Colonic mucosa (tissue), 4 donors: ENCODE results near the gene TEX22. TPM values are rescaled to one million over a fixed set of nuclear protein-coding genes. Genes with fewer than 3 reads are reported as not detected.
A peak's percentile ranks its signal among the peaks of the same experiment; 100 is the strongest.

Experiments used
- DNase-seq: peaks from one replicate; pipeline ENCODE4 v3.0.0-alpha.2; 2020
- H3K27ac ChIP-seq: fragments of 200-600 bp; one replicate; pipeline ENCODE4 v1.8.0; 2021
- H3K27me3 ChIP-seq: fragments of 200-600 bp; one replicate; pipeline ENCODE4 v1.8.0; 2021
- H3K36me3 ChIP-seq: fragments of 200-600 bp; one replicate; pipeline ENCODE4 v1.8.0; 2021
- H3K4me1 ChIP-seq: fragments of 200-600 bp; one replicate; pipeline ENCODE4 v1.8.0; 2021; ENCODE audit warnings: mild to moderate bottlenecking
- H3K4me3 ChIP-seq: fragments of 200-600 bp; one replicate; pipeline ENCODE4 v1.8.0; 2021
- H3K9ac ChIP-seq, 2 donors: one replicate each; pipeline ENCODE4 v1.7.0; 2013; ENCODE audit warnings: control low read depth in 2 of 2, low read depth in 2 of 2, low read length in 2 of 2
- H3K9me3 ChIP-seq: fragments of 200-600 bp; one replicate; pipeline ENCODE4 v1.8.0; 2021
- CTCF ChIP-seq: fragments of 200-600 bp; IDR thresholded peaks from one replicate; pipeline ENCODE4 v1.8.0; 2022; ENCODE audit warnings: antibody characterized with exemption, mild to moderate bottlenecking
- intact Hi-C: fragments of 100-400 bp; cut with DNase I; formaldehyde crosslinking; loops from one replicate; pipeline ENCODE4 v1.14.1; 2022
- total RNA-seq, 2 donors: library from RNA; stranded (reverse); fragmentation: NEBNext Ultra II Directional in 1 of 2; extraction: Animal tissue kit (Norgen Biotek cat#: 25700) in 1 of 2; gene quantifications; one replicate each; pipeline ENCODE4 v1.2.1, GENCODE V29; 2021
- donor health status: healthy.
- donor health status: DM: no; HTN: no; CAD: no.
- donor health status: DM: no; HTN: no; CAD: no.

Gene TEX22
- total RNA-seq, 2 donors from 2014 or later, result 1.4 to 2.4 TPM

- no peak for DNase-seq
- intact Hi-C loops, result no loop called here
Observed at GRCh38 chr14:105387530-105387922, 10.8 kb upstream of the TEX22 start.

GRCh38 chr14:105388110-105388951, 10.0 kb upstream of the TEX22 start:
- Histone ChIP-seq H3K9me3 (no peaks in the 10 kb centered on the region), H3K27ac (peak overlapping the region; percentile 27), H3K4me3 (no peak overlapping the region), H3K4me1 (no peaks in the 10 kb centered on the region), H3K9ac (no peak overlapping the region), H3K36me3 (no peaks in the 10 kb centered on the region), H3K27me3 (no peaks in the 10 kb centered on the region)
- no peak for TF ChIP-seq CTCF
- intact Hi-C loops, result no loop called here
- DNase-seq, result no peak

More at GRCh38 chr14:105387530-105387922, 10.8 kb upstream of the TEX22 start:
- TF ChIP-seq CTCF, result no peak
- Histone ChIP-seq H3K4me3 (no peak overlapping the region), H3K36me3 (no peaks in the 10 kb centered on the region), H3K9me3 (no peaks in the 10 kb centered on the region), H3K27ac (no peak overlapping the region), H3K4me1 (no peaks in the 10 kb centered on the region), H3K9ac (no peak overlapping the region), H3K27me3 (no peaks in the 10 kb centered on the region)

GRCh38 chr14:105388976-105389375, 9.4 kb upstream of the TEX22 start:
- DNase-seq, result no peak
- intact Hi-C loops, result no loop called here
- Histone ChIP-seq H3K27ac (peak overlapping the region; percentile 27), H3K4me3 (no peak overlapping the region), H3K9me3 (no peaks in the 10 kb centered on the region), H3K4me1 (no peaks in the 10 kb centered on the region), H3K27me3 (no peaks in the 10 kb centered on the region), H3K9ac (no peak overlapping the region), H3K36me3 (no peaks in the 10 kb centered on the region)
- TF ChIP-seq CTCF, result no peak

- intact Hi-C loops, result no loop called here
- no peaks in the 10 kb centered on the region for H3K36me3 ChIP-seq
Observed at GRCh38 chr14:105389534-105389933, 8.8 kb upstream of the TEX22 start.

More at GRCh38 chr14:105389534-105389933, 8.8 kb upstream of the TEX22 start:
- Histone ChIP-seq H3K4me3 (no peak overlapping the region), H3K9me3 (no peaks in the 10 kb centered on the region), H3K9ac (no peak overlapping the region), H3K4me1 (no peaks in the 10 kb centered on the region), H3K27me3 (no peaks in the 10 kb centered on the region), H3K27ac (no peak overlapping the region)
- DNase-seq, result no peak
- TF ChIP-seq CTCF, result no peak
